Chondrocyte (in vitro differentiated cells): ENCODE measurements around the gene ATAD3C. TPM values are rescaled to one million over a fixed set of nuclear protein-coding genes. Genes with fewer than 3 reads are reported as not detected.
A peak's percentile ranks its signal among the peaks of the same experiment; 100 is the strongest.

Experiments used
- DNase-seq: peaks from one replicate; pipeline ENCODE4 v3.0.0; 2021; ENCODE audit warnings: mixed read lengths, low spot score
- H3K27ac Mint-ChIP-seq: one replicate; pipeline ENCODE4 v1.8.0; 2021; ENCODE audit warnings: mild to moderate bottlenecking, moderate library complexity, mixed read lengths; ENCODE audit not compliant: unreplicated experiment
- H3K27me3 Mint-ChIP-seq: 2 replicates; pipeline ENCODE4 v1.8.0; 2021; ENCODE audit warnings: low read depth, mixed read lengths
- H3K36me3 Mint-ChIP-seq: 2 replicates; pipeline ENCODE4 v1.8.0; 2021; ENCODE audit warnings: low read depth, mixed read lengths
- H3K4me1 Mint-ChIP-seq: 2 replicates; pipeline ENCODE4 v1.8.0; 2021; ENCODE audit warnings: low read depth, mild to moderate bottlenecking, mixed read lengths
- H3K4me3 Mint-ChIP-seq: one replicate; pipeline ENCODE4 v1.8.0; 2021; ENCODE audit warnings: mild to moderate bottlenecking, moderate library complexity, mixed read lengths; ENCODE audit not compliant: unreplicated experiment
- H3K9me3 Mint-ChIP-seq: 2 replicates; pipeline ENCODE4 v1.8.0; 2021; ENCODE audit warnings: low read depth, mixed read lengths
- CTCF ChIP-seq: fragments of 200-600 bp; sonication (generic); IDR thresholded peaks from 2 replicates; pipeline ENCODE4 v1.5.0; 2021; ENCODE audit warnings: antibody characterized with exemption, mild to moderate bottlenecking, moderate library complexity
- total RNA-seq: library from RNA; stranded (reverse); gene quantifications from 3 replicates; pipeline ENCODE4 v1.2.1, GENCODE V29; 2021

Gene ATAD3C
- total RNA-seq, 1 donor from 2014 or later: 1.3 TPM

GRCh38 chr1:1434824-1435105, 14.7 kb upstream of the ATAD3C start:
- Mint-ChIP-seq H3K36me3 (no peaks in the 10 kb centered on the region), H3K4me1 (peaks cover 39% of the 10 kb centered on the region), H3K4me3 (peak overlapping the region; percentile 51), H3K27ac (no peak overlapping the region), H3K9me3 (no peaks in the 10 kb centered on the region), H3K27me3 (no peaks in the 10 kb centered on the region)
- DNase-seq: no peak
- TF ChIP-seq CTCF: no peak

GRCh38 chr1:1435106-1435903, 14.2 kb upstream of the ATAD3C start, which contains the start of gene VWA1:
Gene VWA1, plus strand, starts transcription at chr1:1435690. Its CDS starts 59 bp downstream, at chr1:1435749.
- no peaks in the 10 kb centered on the region for H3K27me3 Mint-ChIP-seq
- no peaks in the 10 kb centered on the region for H3K9me3 Mint-ChIP-seq
- no peak for DNase-seq
- no peak within 1 kb of the TSS for H3K27ac Mint-ChIP-seq
- H3K4me3 Mint-ChIP-seq: peak within 1 kb of the TSS; percentile 67
- peaks cover 33% of the 10 kb centered on the region for H3K4me1 Mint-ChIP-seq
- TF ChIP-seq CTCF: peak; percentile 25
- no peaks in the 10 kb centered on the region for H3K36me3 Mint-ChIP-seq

GRCh38 chr1:1435911-1436629, 13.4 kb upstream of the ATAD3C start:
- no peak for TF ChIP-seq CTCF
- DNase-seq: no peak
- no peak overlapping the region for H3K27ac Mint-ChIP-seq
- no peaks in the 10 kb centered on the region for H3K27me3 Mint-ChIP-seq
- peaks cover 32% of the 10 kb centered on the region for H3K4me1 Mint-ChIP-seq
- H3K4me3 Mint-ChIP-seq: peak overlapping the region; percentile 67
- H3K36me3 Mint-ChIP-seq: no peaks in the 10 kb centered on the region
- H3K9me3 Mint-ChIP-seq: no peaks in the 10 kb centered on the region

- peaks cover 27% of the 10 kb centered on the region for H3K4me1 Mint-ChIP-seq
- no peak overlapping the region for H3K27ac Mint-ChIP-seq
- no peaks in the 10 kb centered on the region for H3K36me3 Mint-ChIP-seq
- H3K9me3 Mint-ChIP-seq: no peaks in the 10 kb centered on the region
- no peaks in the 10 kb centered on the region for H3K27me3 Mint-ChIP-seq
- DNase-seq: no peak
- peak overlapping the region; percentile 67 for H3K4me3 Mint-ChIP-seq
- TF ChIP-seq CTCF: no peak
These were observed 12.9 kb upstream of the ATAD3C start for GRCh38 chr1:1436630-1437032.

GRCh38 chr1:1437033-1437903, 12.2 kb upstream of the ATAD3C start:
- H3K4me1 Mint-ChIP-seq: peaks cover 21% of the 10 kb centered on the region
- no peak overlapping the region for H3K27ac Mint-ChIP-seq
- no peaks in the 10 kb centered on the region for H3K36me3 Mint-ChIP-seq
- H3K27me3 Mint-ChIP-seq: no peaks in the 10 kb centered on the region
- no peaks in the 10 kb centered on the region for H3K9me3 Mint-ChIP-seq
- H3K4me3 Mint-ChIP-seq: no peak overlapping the region
- no peak for DNase-seq
- no peak for TF ChIP-seq CTCF
